Neuronal stem cell (in vitro differentiated cells): ENCODE results near the gene RPS3.

Experiments used
- DNase-seq: peaks from one replicate; pipeline ENCODE4 v3.0.0-alpha.2; 2013; ENCODE audit warnings: low spot score
- H2AFZ ChIP-seq: one replicate; pipeline ENCODE4 v1.6.1; 2013; ENCODE audit warnings: mild to moderate bottlenecking, low read length, inconsistent platforms
- H2AK5ac ChIP-seq: 2 replicates; pipeline ENCODE4 v1.6.1; 2013; ENCODE audit warnings: low read depth, mild to moderate bottlenecking, inconsistent platforms, low read length, moderate library complexity, mixed read lengths
- H2BK120ac ChIP-seq: 2 replicates; pipeline ENCODE4 v1.6.1; 2013; ENCODE audit warnings: low read depth, mild to moderate bottlenecking, inconsistent platforms, low read length, moderate library complexity, mixed read lengths
- H2BK12ac ChIP-seq: one replicate; pipeline ENCODE4 v1.6.1; 2013; ENCODE audit warnings: low read length, inconsistent platforms
- H2BK15ac ChIP-seq: 2 replicates; pipeline ENCODE4 v1.6.1; 2013; ENCODE audit warnings: mild to moderate bottlenecking, low read length, inconsistent platforms, mixed read lengths
- H2BK5ac ChIP-seq: one replicate; pipeline ENCODE4 v1.6.1; 2013; ENCODE audit warnings: inconsistent platforms, mild to moderate bottlenecking, low read length, moderate library complexity
- H3K14ac ChIP-seq: one replicate; pipeline ENCODE4 v1.6.1; 2013; ENCODE audit warnings: low read length, inconsistent platforms
- H3K18ac ChIP-seq: 2 replicates; pipeline ENCODE4 v1.6.1; 2013; ENCODE audit warnings: low read length, inconsistent platforms
- H3K23ac ChIP-seq: 2 replicates; pipeline ENCODE4 v1.6.1; 2013; ENCODE audit warnings: low read depth, mild to moderate bottlenecking, mixed read lengths, low read length, inconsistent platforms; ENCODE audit not compliant: poor library complexity
- H3K27ac ChIP-seq: replicated peaks from 3 replicates; pipeline ENCODE4 v1.5.1; 2013; ENCODE audit warnings: low read length, inconsistent platforms
- H3K27me3 ChIP-seq, 3 experiments: 2 replicates each; pipeline ENCODE4 v1.6.1; 2013; ENCODE audit warnings: low read length in 3 of 3, mild to moderate bottlenecking in 2 of 3, inconsistent platforms in 1 of 3, low read depth in 1 of 3, mixed read lengths in 1 of 3, moderate library complexity in 1 of 3; ENCODE audit not compliant: control insufficient read depth in 3 of 3, insufficient read depth in 3 of 3
- H3K36me3 ChIP-seq, 2 donors: replicated peaks in 1 of 2; 2 replicates each; pipeline ENCODE4 v1.6.1; 2013; ENCODE audit warnings: low read length in 2 of 2; ENCODE audit not compliant: control insufficient read depth in 2 of 2, insufficient read depth in 2 of 2
- H3K4ac ChIP-seq: 2 replicates; pipeline ENCODE4 v1.6.1; 2013; ENCODE audit warnings: inconsistent platforms, mild to moderate bottlenecking, low read length, moderate library complexity
- H3K4me1 ChIP-seq, 2 donors: 1 replicate in 1 of 2; 2 replicates in 1 of 2; pipeline ENCODE4 v1.6.1; 2013; ENCODE audit warnings: low read length in 2 of 2, low read depth in 1 of 2; ENCODE audit not compliant: control insufficient read depth in 2 of 2, insufficient read depth in 1 of 2
- H3K4me2 ChIP-seq: one replicate; pipeline ENCODE4 v1.6.1; 2013; ENCODE audit warnings: mild to moderate bottlenecking, low read length, inconsistent platforms; ENCODE audit not compliant: insufficient read depth, poor library complexity, severe bottlenecking
- H3K4me3 ChIP-seq, 2 donors: 2 replicates each; pipeline ENCODE4 v1.5.1; 2013; ENCODE audit warnings: low read length in 2 of 2, mild to moderate bottlenecking in 2 of 2, inconsistent platforms in 1 of 2, moderate library complexity in 1 of 2
- H3K79me1 ChIP-seq: one replicate; pipeline ENCODE4 v1.6.1; 2013; ENCODE audit warnings: low read depth, mild to moderate bottlenecking, inconsistent platforms, low read length, moderate library complexity
- H3K9ac ChIP-seq: one replicate; pipeline ENCODE4 v1.6.1; 2013; ENCODE audit warnings: mild to moderate bottlenecking, low read depth, low read length, inconsistent platforms; ENCODE audit not compliant: poor library complexity
- H3K9me3 ChIP-seq, 2 donors: replicated peaks in 1 of 2; 2 replicates each; pipeline versions ENCODE3 to v1.6.1; 2013; ENCODE audit warnings: low read length in 2 of 2, mild to moderate bottlenecking in 2 of 2, inconsistent platforms in 1 of 2, low read depth in 1 of 2, mixed read lengths in 1 of 2, moderate library complexity in 1 of 2; ENCODE audit not compliant: control insufficient read depth in 2 of 2, insufficient read depth in 1 of 2
- H4K8ac ChIP-seq: one replicate; pipeline ENCODE4 v1.6.1; 2013; ENCODE audit warnings: low read depth, mild to moderate bottlenecking, inconsistent platforms, low read length, moderate library complexity
- H4K91ac ChIP-seq: one replicate; pipeline ENCODE4 v1.6.1; 2013; ENCODE audit warnings: low read length, low read depth, mild to moderate bottlenecking, inconsistent platforms; ENCODE audit not compliant: poor library complexity
- WGBS, 2 donors: extraction: QIAGEN DNeasy Blood & Tissue Kit; methylation state at CpG; one replicate each; pipeline ENCODE4 v1.1.7; 2013; ENCODE audit warnings: missing lambda C conversion rate in 2 of 2, mixed read lengths in 1 of 2; ENCODE audit not compliant: insufficient read length in 2 of 2, insufficient replicate concordance in 1 of 2; ENCODE audit errors: extremely low coverage in 2 of 2; 5-methylcytosine and 5-hydroxymethylcytosine counted together

Gene RPS3

GRCh38 chr11:75388386-75389275 is 10.7 kb upstream of the RPS3 start:
- no peak overlapping the region for H2BK120ac ChIP-seq
- peak; percentile 76 for DNase-seq

DNA sequence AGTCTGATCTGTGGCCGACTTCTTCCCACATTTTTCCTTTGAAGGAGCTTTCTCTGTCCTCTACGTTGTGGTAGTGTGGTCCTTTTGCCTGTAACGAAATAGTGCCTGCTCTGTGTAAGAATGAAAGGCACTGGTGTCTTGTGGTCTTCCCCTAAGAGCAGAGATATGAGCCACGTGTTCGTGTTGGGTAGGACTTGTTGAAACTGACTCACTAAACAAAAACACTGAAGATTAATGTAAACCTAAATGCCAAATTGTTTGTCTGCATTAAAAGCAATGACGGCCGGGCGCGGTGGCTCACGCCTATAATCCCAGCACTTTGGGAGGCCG is 10.1 kb upstream of the RPS3 start:
- no peak overlapping the region for H4K8ac ChIP-seq
- no peaks in the 10 kb centered on the region for H3K9me3 ChIP-seq
- no peak overlapping the region for H3K18ac ChIP-seq
- H2AK5ac ChIP-seq: no peak overlapping the region
- H2BK5ac ChIP-seq: no peak overlapping the region
- H4K91ac ChIP-seq: no peak overlapping the region
- H3K4ac ChIP-seq: no peak overlapping the region
- H3K79me1 ChIP-seq: no peaks in the 10 kb centered on the region
- no CpG with 5 or more reads among the region's 11 CpGs for WGBS, 2 donors
- H2BK120ac ChIP-seq: no peak overlapping the region
- no peak overlapping the region for H3K9ac ChIP-seq
- H2BK15ac ChIP-seq: no peak overlapping the region
- no peak overlapping the region for H3K14ac ChIP-seq
- H2AFZ ChIP-seq: peak overlapping the region; percentile 76
- peaks cover 0 to 10% (median 0%) of the 10 kb centered on the region in 3 experiments for H3K27me3 ChIP-seq
- no peak overlapping the region for H3K23ac ChIP-seq
- no peak overlapping the region for H3K27ac ChIP-seq
- no peak overlapping the region for H3K4me3 ChIP-seq
- H3K4me2 ChIP-seq: no peak overlapping the region
- H3K4me1 ChIP-seq: peaks cover 0 to 2% of the 10 kb centered on the region in 2 donors
- H3K36me3 ChIP-seq: no peaks in the 10 kb centered on the region
- no peak for DNase-seq
- no peak overlapping the region for H2BK12ac ChIP-seq

More at GRCh38 chr11:75388386-75389275, 10.7 kb upstream of the RPS3 start:
- no peak overlapping the region for H3K9ac ChIP-seq
- no peak overlapping the region for H3K27ac ChIP-seq
- no CpG with 5 or more reads among the region's 9 CpGs for WGBS, 2 donors
- no peak overlapping the region for H3K14ac ChIP-seq
- no peak overlapping the region for H3K23ac ChIP-seq
- H3K9me3 ChIP-seq: no peaks in the 10 kb centered on the region
- H4K91ac ChIP-seq: no peak overlapping the region
- H2BK5ac ChIP-seq: no peak overlapping the region
- H3K4me2 ChIP-seq: peak overlapping the region; percentile 46
- H2BK12ac ChIP-seq: peak overlapping the region; percentile 76
- H3K36me3 ChIP-seq: no peaks in the 10 kb centered on the region
- H3K79me1 ChIP-seq: no peaks in the 10 kb centered on the region
- peak overlapping the region; percentile 76 for H2AFZ ChIP-seq
- peak overlapping the region; percentile 86 for H3K18ac ChIP-seq
- H2AK5ac ChIP-seq: no peak overlapping the region
- H3K4me1 ChIP-seq: peaks cover 0 to 2% of the 10 kb centered on the region in 2 donors
- H2BK15ac ChIP-seq: peak overlapping the region; percentile 75
- H3K4ac ChIP-seq: no peak overlapping the region
- H3K4me3 ChIP-seq: no peak overlapping the region
- no peak overlapping the region for H4K8ac ChIP-seq
- H3K27me3 ChIP-seq: peaks cover 0 to 7% (median 0%) of the 10 kb centered on the region in 3 experiments

DNA sequence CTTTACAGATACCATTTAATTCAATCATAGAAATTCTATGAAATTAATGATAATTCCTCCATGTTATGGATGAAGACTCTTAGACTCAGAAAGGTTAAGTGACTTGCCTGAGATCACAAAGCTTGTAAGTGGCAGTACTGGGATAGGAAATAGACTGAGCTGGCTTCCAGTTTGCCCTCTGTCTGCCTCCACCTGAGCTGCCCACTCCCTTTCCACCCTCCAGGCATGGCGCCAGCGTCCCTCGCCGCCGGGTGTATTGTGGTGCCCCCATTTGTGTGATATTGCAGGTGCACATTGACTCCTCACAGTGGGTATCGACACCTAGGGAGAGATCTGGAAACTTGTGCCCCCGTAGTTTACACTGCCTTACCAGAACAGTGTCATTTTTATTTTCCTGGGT is 9.4 kb upstream of the RPS3 start:
- Histone ChIP-seq H3K27ac (no peak overlapping the region), H3K4me2 (no peak overlapping the region), H4K8ac (no peak overlapping the region), H3K9me3 (no peaks in the 10 kb centered on the region), H3K4ac (no peak overlapping the region), H4K91ac (no peak overlapping the region), H3K27me3 (peaks cover 0 to 13% (median 0%) of the 10 kb centered on the region in 3 experiments), H2BK12ac (no peak overlapping the region), H2AFZ (no peak overlapping the region), H3K23ac (no peak overlapping the region), H2BK120ac (no peak overlapping the region), H2BK15ac (no peak overlapping the region), H2AK5ac (no peak overlapping the region), H3K18ac (no peak overlapping the region), H2BK5ac (no peak overlapping the region), H3K4me1 (peaks cover 0 to 2% of the 10 kb centered on the region in 2 donors), H3K36me3 (no peaks in the 10 kb centered on the region), H3K14ac (no peak overlapping the region), H3K79me1 (no peaks in the 10 kb centered on the region), H3K9ac (no peak overlapping the region), H3K4me3 (peak overlapping the region in 1 of 2 donors; percentile 34)
- no peak for DNase-seq
- no CpG with 5 or more reads among the region's 7 CpGs for whole genome bisulfite sequencing, 2 donors

- H3K9ac ChIP-seq: no peak overlapping the region
- no peak overlapping the region for H2BK12ac ChIP-seq
- H2AFZ ChIP-seq: no peak overlapping the region
- H3K18ac ChIP-seq: no peak overlapping the region
- H3K4me1 ChIP-seq: no peaks in the 10 kb centered on the region
- H3K27me3 ChIP-seq: peaks cover 0 to 21% (median 0%) of the 10 kb centered on the region in 3 experiments
- no peak overlapping the region for H4K91ac ChIP-seq
- no peak overlapping the region for H3K14ac ChIP-seq
- H2BK15ac ChIP-seq: no peak overlapping the region
- no peak overlapping the region for H2AK5ac ChIP-seq
- H3K36me3 ChIP-seq: no peaks in the 10 kb centered on the region
- no peak overlapping the region for H3K23ac ChIP-seq
- H2BK5ac ChIP-seq: no peak overlapping the region
- H3K27ac ChIP-seq: no peak overlapping the region
- no peaks in the 10 kb centered on the region for H3K9me3 ChIP-seq
- H3K4ac ChIP-seq: no peak overlapping the region
- H3K4me3 ChIP-seq: no peak overlapping the region
- no CpG with 5 or more reads among the region's 8 CpGs for WGBS, 2 donors
- no peak overlapping the region for H2BK120ac ChIP-seq
- DNase-seq: no peak
- no peaks in the 10 kb centered on the region for H3K79me1 ChIP-seq
- H3K4me2 ChIP-seq: no peak overlapping the region
- no peak overlapping the region for H4K8ac ChIP-seq
Measured at GRCh38 chr11:75394085-75394840, 5.1 kb upstream of the RPS3 start.
